ENCODE results near the gene CCNT1.

Gene CCNT1

DNA sequence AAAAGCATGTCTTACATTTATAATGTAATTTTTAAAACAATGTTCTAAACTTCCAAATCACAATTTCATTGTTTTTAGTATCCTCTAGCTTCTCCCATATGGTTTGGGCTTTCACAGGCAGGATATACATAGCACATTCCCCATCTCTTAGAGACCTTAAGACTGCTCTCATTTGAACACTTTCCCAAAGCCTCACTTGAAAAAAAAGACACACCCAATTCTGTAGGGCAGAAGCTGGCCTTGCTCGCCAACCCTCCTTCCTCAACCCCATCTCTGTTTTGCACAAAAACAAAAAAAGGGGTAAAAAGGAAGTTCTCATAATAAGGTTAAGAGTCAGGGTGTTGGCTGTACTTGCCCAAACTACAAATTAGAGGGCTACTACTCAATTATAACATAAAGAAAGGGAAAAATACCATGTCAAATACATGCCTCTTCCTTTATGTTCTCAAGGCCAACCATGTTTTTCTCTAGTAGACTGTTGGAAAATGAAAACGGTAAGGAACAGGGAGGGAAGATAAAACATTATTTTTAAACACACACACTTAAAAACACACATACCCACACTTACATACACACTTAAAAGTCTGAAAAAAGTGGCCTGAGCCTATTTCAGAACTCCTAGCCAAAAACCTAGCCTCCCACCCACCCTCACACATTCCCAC, 24.6 kb downstream of the CCNT1 start:
- no peak for DNase-seq (ENCODE audit: low read depth)
- TF ChIP-seq, protein P1, sequence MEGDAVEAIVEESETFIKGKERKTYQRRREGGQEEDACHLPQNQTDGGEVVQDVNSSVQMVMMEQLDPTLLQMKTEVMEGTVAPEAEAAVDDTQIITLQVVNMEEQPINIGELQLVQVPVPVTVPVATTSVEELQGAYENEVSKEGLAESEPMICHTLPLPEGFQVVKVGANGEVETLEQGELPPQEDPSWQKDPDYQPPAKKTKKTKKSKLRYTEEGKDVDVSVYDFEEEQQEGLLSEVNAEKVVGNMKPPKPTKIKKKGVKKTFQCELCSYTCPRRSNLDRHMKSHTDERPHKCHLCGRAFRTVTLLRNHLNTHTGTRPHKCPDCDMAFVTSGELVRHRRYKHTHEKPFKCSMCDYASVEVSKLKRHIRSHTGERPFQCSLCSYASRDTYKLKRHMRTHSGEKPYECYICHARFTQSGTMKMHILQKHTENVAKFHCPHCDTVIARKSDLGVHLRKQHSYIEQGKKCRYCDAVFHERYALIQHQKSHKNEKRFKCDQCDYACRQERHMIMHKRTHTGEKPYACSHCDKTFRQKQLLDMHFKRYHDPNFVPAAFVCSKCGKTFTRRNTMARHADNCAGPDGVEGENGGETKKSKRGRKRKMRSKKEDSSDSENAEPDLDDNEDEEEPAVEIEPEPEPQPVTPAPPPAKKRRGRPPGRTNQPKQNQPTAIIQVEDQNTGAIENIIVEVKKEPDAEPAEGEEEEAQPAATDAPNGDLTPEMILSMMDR (conservative IDR thresholded peaks at IDR 0.05; ENCODE audit: low read depth, low read length), result no peak
- no peak overlapping the region for H3K4me3 ChIP-seq (ENCODE audit: low read length)

DNA sequence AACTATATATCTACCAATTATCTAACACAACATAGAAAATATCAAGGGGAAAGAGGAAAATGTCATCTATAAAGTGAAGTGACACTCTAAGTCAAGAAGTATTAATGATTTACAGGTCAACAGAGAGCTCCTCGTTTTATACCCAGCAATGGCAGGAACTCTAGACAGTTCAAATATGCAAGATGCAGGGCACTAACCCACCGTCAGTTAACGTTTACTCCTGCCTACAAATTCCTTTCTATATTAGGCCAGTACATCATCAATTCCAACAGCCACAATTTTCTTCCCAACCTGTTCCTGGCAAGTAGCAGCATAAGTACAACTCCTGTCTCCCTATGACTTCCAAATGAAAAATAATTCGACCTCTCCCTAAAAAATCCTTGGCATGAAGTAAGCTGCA, 25.5 kb downstream of the CCNT1 start:
- no peak overlapping the region for H3K4me3 ChIP-seq (ENCODE audit: low read length)
- TF ChIP-seq, protein P1 (conservative IDR thresholded peaks at IDR 0.05; ENCODE audit: low read depth, low read length), result no peak
- DNase-seq (ENCODE audit: low read depth), result no peak

DNA sequence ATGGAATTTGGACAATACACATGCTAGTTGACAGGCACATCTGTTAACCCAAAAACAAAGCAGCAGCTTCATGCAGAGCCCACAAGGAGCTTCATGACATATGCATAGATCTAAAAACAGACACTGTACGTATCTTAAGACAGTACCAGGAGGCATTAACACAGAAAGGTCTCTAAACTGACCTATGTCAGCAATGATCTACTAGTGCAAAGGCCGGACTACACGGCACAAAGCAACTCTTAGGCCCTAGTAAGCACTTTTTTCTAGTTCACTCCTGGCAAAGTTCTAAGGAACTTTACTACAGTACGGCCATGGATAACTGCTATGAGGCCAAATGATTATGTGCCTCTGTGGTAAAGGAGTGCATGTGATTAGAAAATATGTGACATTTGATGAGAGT, 26.1 kb downstream of the CCNT1 start:
- no peak overlapping the region for H3K4me3 ChIP-seq (ENCODE audit: low read length)
- DNase-seq (ENCODE audit: low read depth), result no peak
- TF ChIP-seq, protein P1 (conservative IDR thresholded peaks at IDR 0.05; ENCODE audit: low read depth, low read length), result no peak

DNA sequence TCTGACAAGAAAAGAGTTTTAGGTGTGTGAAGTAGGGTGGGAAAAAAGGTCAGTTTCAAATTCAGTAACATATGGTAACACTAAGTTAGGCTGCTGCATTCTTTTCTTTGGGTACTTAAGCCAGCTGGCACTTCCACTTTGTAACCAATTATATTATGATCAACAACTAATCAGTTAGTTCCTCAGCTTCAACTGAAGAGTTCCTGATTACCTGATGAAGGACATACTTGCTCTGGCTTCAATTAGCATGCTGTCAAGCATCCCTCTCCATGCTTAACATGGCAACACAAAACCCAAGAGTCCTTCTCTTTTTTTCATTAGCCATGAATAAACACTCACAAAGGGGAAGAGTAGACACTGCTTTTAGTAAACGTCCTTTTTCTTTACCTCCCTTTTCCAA, 27.7 kb downstream of the CCNT1 start:
- H3K4me3 ChIP-seq (ENCODE audit: low read length), result no peak overlapping the region
- DNase-seq (ENCODE audit: low read depth), result no peak
- TF ChIP-seq, protein P1 (conservative IDR thresholded peaks at IDR 0.05; ENCODE audit: low read depth, low read length), result no peak

DNA sequence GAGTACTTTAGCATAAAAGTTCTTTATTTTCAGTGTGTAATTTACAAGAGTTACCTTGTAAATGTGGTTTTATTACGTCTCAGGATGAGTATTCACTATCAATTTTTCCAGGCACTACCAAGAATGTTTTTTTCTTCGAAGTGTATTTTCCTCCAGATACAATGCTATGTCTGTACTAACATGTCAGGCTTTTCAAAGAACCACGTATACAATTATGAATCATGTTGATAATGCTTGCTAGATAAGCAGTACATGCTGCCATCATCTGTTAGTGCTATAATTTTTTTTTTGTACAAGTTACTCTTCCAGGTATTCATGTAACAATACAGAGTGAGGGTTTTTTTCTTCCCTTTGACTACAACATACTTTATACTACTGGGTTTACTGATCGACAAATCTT, 28.9 kb downstream of the CCNT1 start:
- TF ChIP-seq, protein P1 (conservative IDR thresholded peaks at IDR 0.05; ENCODE audit: low read depth, low read length), result no peak
- DNase-seq (ENCODE audit: low read depth), result no peak

DNA sequence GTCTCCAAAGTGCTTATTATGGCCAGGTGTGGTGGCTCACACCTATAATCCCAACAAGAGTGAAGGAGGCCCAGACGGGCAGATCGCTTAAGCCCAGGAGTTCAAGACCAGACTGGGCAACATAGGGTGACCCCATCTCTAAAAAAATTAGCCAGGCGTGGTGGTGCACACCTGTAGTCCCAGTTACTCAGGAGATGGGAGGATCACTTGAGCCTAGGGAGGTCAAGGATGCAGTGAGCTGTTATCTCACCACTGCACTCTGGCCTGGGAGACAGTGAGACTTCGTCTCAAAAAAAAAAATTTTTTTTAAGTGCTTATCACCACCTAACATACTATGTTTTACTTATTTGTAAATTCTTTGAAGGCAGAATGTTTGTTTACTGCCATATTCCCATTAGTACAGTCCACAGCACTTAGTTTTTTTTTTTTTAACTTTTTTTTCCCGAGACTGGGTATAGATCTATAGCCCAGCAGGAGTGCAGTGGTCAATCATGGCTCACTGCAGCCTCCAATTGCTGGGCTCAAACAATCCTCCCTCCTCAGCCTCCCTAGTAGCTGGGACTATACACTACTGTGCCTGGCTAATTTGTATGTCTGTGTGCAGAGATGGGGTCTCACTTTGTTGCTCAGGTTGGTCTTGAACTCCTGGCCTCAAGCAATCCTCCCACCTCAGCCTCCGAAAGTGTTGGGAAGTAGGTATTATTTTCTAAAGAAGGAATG, 29.7 kb downstream of the CCNT1 start:
- DNase-seq (ENCODE audit: low read depth), result no peak
- no peak overlapping the region for H3K4me3 ChIP-seq (ENCODE audit: low read length)
- TF ChIP-seq, protein P1 (conservative IDR thresholded peaks at IDR 0.05; ENCODE audit: low read depth, low read length), result no peak

More for the DNA sequence above, 28.9 kb downstream of the CCNT1 start:
- H3K4me3 ChIP-seq (ENCODE audit: low read length), result no peak overlapping the region

Measured in retinal pigment epithelial cell (primary cell).